HCT116 (cell line): ENCODE data around the gene STK38L. TPM values are rescaled to one million over a fixed set of nuclear protein-coding genes. Genes with fewer than 3 reads are reported as not detected.

Source experiments
- ATAC-seq: fragments of 200-7000 bp; cut with Tn5 transposase; 2 replicates; pipeline ENCODE4 v1.9.1; 2020; ENCODE audit warnings: mild to moderate bottlenecking, moderate library complexity
- BruUV-seq: library from RNA; stranded (reverse); fragments of 400-500 nt; replicated peaks from 2 replicates; lab custom pipeline; 2021; lab: Mats Ljungman, UMichigan
- CTCF ChIA-PET: fragments of 300-600 bp; sonication (Branson Sonifier 250); formaldehyde crosslinking; loops from one replicate; lab custom pipeline; 2021; ENCODE audit warnings: antibody characterized with exemption; lab: Charles Lee
- POLR2A ChIA-PET: fragments of 300-600, 350-600 bp; sonication (Branson Sonifier 250); formaldehyde crosslinking; loops from one replicate; lab custom pipeline; 2021; ENCODE audit warnings: antibody characterized with exemption; lab: Charles Lee
- RAD21 ChIA-PET, 2 experiments: fragments of 300-600 bp; sonication (Branson Sonifier 250); formaldehyde crosslinking; loops; one replicate each; lab custom pipeline; 2023; ENCODE audit warnings: low total read pairs in 2 of 2; ENCODE audit not compliant: uncharacterized antibody in 2 of 2, unreplicated experiment in 2 of 2, low non-redundant PET in 1 of 2; lab: Charles Lee
- DNase-seq: peaks from one replicate; pipeline ENCODE4 v3.0.0-alpha.2; 2010; ENCODE audit warnings: low read depth, low spot score
- H2AFZ ChIP-seq: fragments of 200-600 bp; shearing (Covaris generic), sonication (generic); 2 replicates; pipeline ENCODE4 v1.6.1; 2017; ENCODE audit warnings: low read depth, mixed run types, mixed read lengths, antibody characterized with exemption, low read length; ENCODE audit not compliant: poor library complexity, severe bottlenecking
- H3K27ac ChIP-seq: 2 replicates; pipeline ENCODE4 v1.5.1; 2012; ENCODE audit warnings: low read depth, low read length
- H3K27me3 ChIP-seq: fragments of 200-600 bp; sonication (generic); 2 replicates; pipeline ENCODE4 v1.6.1; 2016; ENCODE audit warnings: mixed run types, low read length, mixed read lengths; ENCODE audit not compliant: insufficient read depth
- H3K36me3 ChIP-seq, 2 experiments: fragments of 200-500 bp in 1 of 2; fragments of 200-600 bp in 1 of 2; sonication (Bioruptor generic) in 1 of 2; sonication (generic) in 1 of 2; 2 replicates each; pipeline versions ENCODE4 v1.5.1 to v1.6.1; 2014 to 2016; ENCODE audit warnings: low read length in 2 of 2, inconsistent platforms in 1 of 2, mixed read lengths in 1 of 2, mixed run types in 1 of 2; ENCODE audit not compliant: insufficient read depth in 2 of 2, control insufficient read depth in 1 of 2
- H3K4me1 ChIP-seq, 2 experiments: fragments of 200-600 bp in 1 of 2; sonication (generic) in 1 of 2; 2 replicates each; pipeline versions ENCODE4 v1.5.1 to v1.6.1; 2012 to 2017; ENCODE audit warnings: low read length in 2 of 2, inconsistent platforms in 1 of 2, mild to moderate bottlenecking in 1 of 2, mixed read lengths in 1 of 2, mixed run types in 1 of 2, moderate library complexity in 1 of 2; ENCODE audit not compliant: insufficient read depth in 2 of 2, control insufficient read depth in 1 of 2
- H3K4me2 ChIP-seq: fragments of 200-600 bp; sonication (generic); 2 replicates; pipeline ENCODE4 v1.6.1; 2017; ENCODE audit warnings: mixed run types, low read length, mixed read lengths
- H3K4me3 ChIP-seq, 2 experiments: fragments of 200-600 bp in 1 of 2; sonication (generic) in 1 of 2; replicated peaks in 1 of 2; 2 replicates each; pipeline ENCODE4 v1.5.1; 2011 to 2016; ENCODE audit warnings: low read length in 2 of 2, control low read depth in 1 of 2, low read depth in 1 of 2, mild to moderate bottlenecking in 1 of 2, mixed read lengths in 1 of 2, mixed run types in 1 of 2
- H3K79me2 ChIP-seq: fragments of 200-600 bp; sonication (generic); 2 replicates; pipeline ENCODE4 v1.6.1; 2017; ENCODE audit warnings: mild to moderate bottlenecking, mixed run types, low read length, moderate library complexity, mixed read lengths; ENCODE audit not compliant: insufficient read depth
- H3K9ac ChIP-seq: fragments of 200-600 bp; sonication (generic); 2 replicates; pipeline ENCODE4 v1.6.1; 2016; ENCODE audit warnings: low read length, mixed read lengths
- H3K9me2 ChIP-seq: fragments of 200-600 bp; sonication (generic), shearing (Covaris generic); 2 replicates; pipeline ENCODE4 v1.6.1; 2017; ENCODE audit warnings: mixed run types, mild to moderate bottlenecking, moderate library complexity; ENCODE audit not compliant: insufficient read depth
- H3K9me3 ChIP-seq, 2 experiments: fragments of 200-500 bp in 1 of 2; fragments of 200-600 bp in 1 of 2; sonication (Bioruptor generic) in 1 of 2; sonication (generic) in 1 of 2; 2 replicates each; pipeline ENCODE4 v1.6.1; 2014 to 2017; ENCODE audit warnings: low read length in 2 of 2, mixed read lengths in 2 of 2, inconsistent platforms in 1 of 2, low read depth in 1 of 2, mild to moderate bottlenecking in 1 of 2, mixed run types in 1 of 2, moderate library complexity in 1 of 2; ENCODE audit not compliant: control insufficient read depth in 1 of 2, insufficient read depth in 1 of 2
- H4K20me1 ChIP-seq: fragments of 200-600 bp; sonication (generic), shearing (Covaris generic); 2 replicates; pipeline ENCODE4 v1.6.1; 2017; ENCODE audit warnings: mixed run types, mild to moderate bottlenecking, moderate library complexity; ENCODE audit not compliant: insufficient read depth
- CBX3 ChIP-seq: IDR thresholded peaks from 2 replicates; pipeline ENCODE4 v1.6.1; 2012; ENCODE audit warnings: low read depth
- CEBPB ChIP-seq: IDR thresholded peaks from 2 replicates; pipeline ENCODE4 v1.6.1; 2012; ENCODE audit warnings: low read depth
- CTCF ChIP-seq, 3 experiments: fragments of 200-600 bp in 1 of 3; sonication (generic) in 1 of 3; IDR thresholded peaks in 2 of 3; conservative IDR thresholded peaks in 1 of 3; 2 replicates each; pipeline ENCODE4 v1.5.1; 2012 to 2017; ENCODE audit warnings: low read depth in 2 of 3, low read length in 2 of 3, antibody characterized with exemption in 1 of 3, borderline replicate concordance in 1 of 3, control low read depth in 1 of 3, mild to moderate bottlenecking in 1 of 3, mixed read lengths in 1 of 3, mixed run types in 1 of 3, moderate library complexity in 1 of 3; ENCODE audit not compliant: insufficient read depth in 1 of 3
- ELF1 ChIP-seq: IDR thresholded peaks from 2 replicates; pipeline ENCODE4 v1.6.1; 2012; ENCODE audit warnings: low read depth, borderline replicate concordance
- EZH2 ChIP-seq: fragments of 200-600 bp; sonication (generic); IDR thresholded peaks from 2 replicates; pipeline ENCODE4 v1.6.1; 2017; ENCODE audit warnings: antibody characterized with exemption, mixed run types
- FOSL1 ChIP-seq: IDR thresholded peaks from 2 replicates; pipeline ENCODE4 v1.6.1; 2012; ENCODE audit warnings: low read depth
- MAX ChIP-seq: IDR thresholded peaks from 2 replicates; pipeline ENCODE4 v1.6.1; 2012
- POLR2AphosphoS5 ChIP-seq: IDR thresholded peaks from 2 replicates; pipeline ENCODE4 v1.6.1; 2011; ENCODE audit warnings: mild to moderate bottlenecking, low read depth, low read length, moderate library complexity
- RAD21 ChIP-seq: IDR thresholded peaks from 2 replicates; pipeline ENCODE4 v1.6.1; 2012; ENCODE audit warnings: low read depth, mild to moderate bottlenecking
- SRF ChIP-seq: IDR thresholded peaks from 2 replicates; pipeline ENCODE4 v1.6.1; 2012; ENCODE audit warnings: low read depth
- TCF7L2 ChIP-seq: IDR thresholded peaks from 2 replicates; pipeline ENCODE4 v1.7.0; 2011; ENCODE audit warnings: borderline replicate concordance, inconsistent platforms; ENCODE audit not compliant: insufficient read depth, insufficient read length; ENCODE audit errors: extremely low read depth
- ZNF274 ChIP-seq: fragments of 200-500 bp; sonication (Bioruptor generic); IDR thresholded peaks from 2 replicates; pipeline ENCODE4 v1.6.1; 2014; ENCODE audit warnings: mild to moderate bottlenecking, low read depth, low read length, inconsistent platforms
- intact Hi-C: fragments of 100-400 bp; cut with micrococcal nuclease; formaldehyde crosslinking; loops from 2 replicates; pipeline ENCODE4 v1.10.0; 2022
- total RNA-seq: library from RNA; stranded (reverse); gene quantifications from one replicate; pipeline ENCODE4 v1.2.1, GENCODE V29; 2021; ENCODE audit not compliant: unreplicated experiment
- TF ChIP-seq, protein P1 (sequence below): IDR thresholded peaks from 2 replicates; pipeline ENCODE4 v1.6.1; 2012; ENCODE audit warnings: low read depth
- TF ChIP-seq, protein P2 (sequence below): IDR thresholded peaks from 2 replicates; pipeline ENCODE4 v1.6.1; 2011; ENCODE audit warnings: mild to moderate bottlenecking, low read length, moderate library complexity; ENCODE audit not compliant: insufficient replicate concordance; ENCODE audit errors: extremely low read depth

Gene STK38L
- total RNA-seq, 1 experiment from 2014 or later: 23.9 TPM

DNA sequence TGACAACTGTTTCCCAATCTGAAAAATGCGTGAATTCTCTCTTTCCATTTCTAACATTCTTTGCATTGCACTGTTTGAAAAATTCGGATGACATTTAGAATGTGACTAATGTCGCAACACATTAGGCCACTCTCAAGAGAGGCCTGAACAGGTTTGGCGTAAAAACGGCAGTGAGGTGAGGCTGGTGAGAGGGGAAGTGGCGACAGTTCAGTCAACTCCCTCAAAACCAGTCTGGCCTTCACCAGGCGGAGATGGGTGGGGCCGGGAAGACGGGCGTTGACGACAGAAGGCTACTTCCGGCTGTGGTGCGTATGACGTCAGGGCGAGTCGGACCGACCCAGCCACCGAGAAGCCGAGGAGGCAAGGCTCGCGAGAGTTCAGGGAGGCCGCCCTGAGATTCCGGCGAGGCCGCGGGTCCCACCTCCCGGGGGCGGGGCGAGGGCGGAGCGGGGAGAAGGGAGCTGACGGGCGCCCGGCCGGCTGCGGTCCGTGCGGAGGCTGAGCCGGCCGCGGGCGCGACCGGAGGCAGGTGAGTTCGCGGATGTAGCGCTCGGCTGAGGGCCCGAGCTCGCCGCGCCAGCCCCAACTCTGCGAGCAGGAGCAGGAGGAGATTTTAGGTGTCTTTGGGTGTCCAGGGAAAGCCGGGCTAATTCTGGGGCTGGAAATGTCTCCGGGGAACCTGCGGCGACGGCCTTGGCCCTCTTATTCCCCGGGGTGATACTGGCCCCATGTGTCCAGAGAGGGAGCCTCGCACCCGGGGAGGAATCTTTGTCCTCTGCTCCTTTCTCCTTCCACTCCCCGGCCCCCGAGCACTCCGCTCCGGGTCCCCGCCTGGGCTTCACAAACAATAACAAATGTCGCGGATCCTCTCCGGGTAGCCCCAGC is at the start of gene STK38L (continued):
- peak in 2 of 3 experiments; percentile 9 to 16; a peak in 1 of 6 replicates for TF ChIP-seq CTCF (IDR thresholded peaks at IDR 0.05 in 2 of 3, conservative IDR thresholded peaks at IDR 0.05 in 1 of 3; ENCODE audit: borderline replicate concordance in 1 of 3, insufficient read depth in 1 of 3, low read depth in 2 of 3, low read length in 2 of 3)
- TF ChIP-seq FOSL1: no peak
- no peak for TF ChIP-seq EZH2
- TF ChIP-seq, all 23 proteins: peak for 12

DNA sequence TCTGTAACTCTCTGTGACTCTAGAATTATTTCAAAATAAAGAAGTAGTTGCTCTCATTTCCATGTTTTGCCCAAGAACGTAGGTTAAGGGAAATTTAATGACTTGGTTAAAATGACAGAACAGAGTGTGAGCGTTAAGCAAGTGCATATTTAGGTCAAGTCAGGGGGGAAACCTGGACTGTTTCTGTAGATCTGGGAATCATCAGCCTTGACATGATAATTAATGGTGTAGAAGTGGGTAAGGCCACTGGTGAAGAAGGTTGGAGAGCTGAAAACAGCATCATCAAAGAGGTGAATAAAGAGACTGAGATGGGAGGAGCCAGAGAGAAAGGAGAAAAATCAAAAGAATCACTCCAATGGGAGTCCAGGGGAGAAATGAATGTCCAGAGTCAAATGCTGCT is 49.4 kb upstream of the STK38L start:
- DNase-seq (no peak), ATAC-seq (no peak)
- H3K36me3 ChIP-seq: no peaks in the 10 kb centered on the region
- H3K9me3 ChIP-seq: no peaks in the 10 kb centered on the region
- BruUV-seq: no TSS peak
- H3K9me2 ChIP-seq: no peaks in the 10 kb centered on the region
- no peak overlapping the region for H3K4me3 ChIP-seq
- intact Hi-C loops: no loop called here
- H3K4me2 ChIP-seq: no peak overlapping the region
- RAD21 ChIA-PET: no interaction called here
- no peak overlapping the region for H3K9ac ChIP-seq
- CTCF ChIA-PET: interaction anchor here (0.8 kb wide), 1 partner anchor 15 kb away, joined by 3 read pairs; no protein-coding TSS in a partner anchor
- no peaks in the 10 kb centered on the region for H3K79me2 ChIP-seq
- no peaks in the 10 kb centered on the region for H4K20me1 ChIP-seq
- H3K27me3 ChIP-seq: no peaks in the 10 kb centered on the region
- POLR2A ChIA-PET: no interaction called here
- H3K4me1 ChIP-seq: no peaks in the 10 kb centered on the region
- H2AFZ ChIP-seq: no peak overlapping the region
- no peak overlapping the region for H3K27ac ChIP-seq
- TF ChIP-seq CBX3 (no peak), MAX (no peak), TCF7L2 (no peak), SRF (no peak), RAD21 (no peak), POLR2AphosphoS5 (no peak), CEBPB (no peak), ELF1 (no peak), ZNF274 (no peak)
- TF ChIP-seq, protein P1, sequence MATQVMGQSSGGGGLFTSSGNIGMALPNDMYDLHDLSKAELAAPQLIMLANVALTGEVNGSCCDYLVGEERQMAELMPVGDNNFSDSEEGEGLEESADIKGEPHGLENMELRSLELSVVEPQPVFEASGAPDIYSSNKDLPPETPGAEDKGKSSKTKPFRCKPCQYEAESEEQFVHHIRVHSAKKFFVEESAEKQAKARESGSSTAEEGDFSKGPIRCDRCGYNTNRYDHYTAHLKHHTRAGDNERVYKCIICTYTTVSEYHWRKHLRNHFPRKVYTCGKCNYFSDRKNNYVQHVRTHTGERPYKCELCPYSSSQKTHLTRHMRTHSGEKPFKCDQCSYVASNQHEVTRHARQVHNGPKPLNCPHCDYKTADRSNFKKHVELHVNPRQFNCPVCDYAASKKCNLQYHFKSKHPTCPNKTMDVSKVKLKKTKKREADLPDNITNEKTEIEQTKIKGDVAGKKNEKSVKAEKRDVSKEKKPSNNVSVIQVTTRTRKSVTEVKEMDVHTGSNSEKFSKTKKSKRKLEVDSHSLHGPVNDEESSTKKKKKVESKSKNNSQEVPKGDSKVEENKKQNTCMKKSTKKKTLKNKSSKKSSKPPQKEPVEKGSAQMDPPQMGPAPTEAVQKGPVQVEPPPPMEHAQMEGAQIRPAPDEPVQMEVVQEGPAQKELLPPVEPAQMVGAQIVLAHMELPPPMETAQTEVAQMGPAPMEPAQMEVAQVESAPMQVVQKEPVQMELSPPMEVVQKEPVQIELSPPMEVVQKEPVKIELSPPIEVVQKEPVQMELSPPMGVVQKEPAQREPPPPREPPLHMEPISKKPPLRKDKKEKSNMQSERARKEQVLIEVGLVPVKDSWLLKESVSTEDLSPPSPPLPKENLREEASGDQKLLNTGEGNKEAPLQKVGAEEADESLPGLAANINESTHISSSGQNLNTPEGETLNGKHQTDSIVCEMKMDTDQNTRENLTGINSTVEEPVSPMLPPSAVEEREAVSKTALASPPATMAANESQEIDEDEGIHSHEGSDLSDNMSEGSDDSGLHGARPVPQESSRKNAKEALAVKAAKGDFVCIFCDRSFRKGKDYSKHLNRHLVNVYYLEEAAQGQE: no peak
- TF ChIP-seq, protein P2, sequence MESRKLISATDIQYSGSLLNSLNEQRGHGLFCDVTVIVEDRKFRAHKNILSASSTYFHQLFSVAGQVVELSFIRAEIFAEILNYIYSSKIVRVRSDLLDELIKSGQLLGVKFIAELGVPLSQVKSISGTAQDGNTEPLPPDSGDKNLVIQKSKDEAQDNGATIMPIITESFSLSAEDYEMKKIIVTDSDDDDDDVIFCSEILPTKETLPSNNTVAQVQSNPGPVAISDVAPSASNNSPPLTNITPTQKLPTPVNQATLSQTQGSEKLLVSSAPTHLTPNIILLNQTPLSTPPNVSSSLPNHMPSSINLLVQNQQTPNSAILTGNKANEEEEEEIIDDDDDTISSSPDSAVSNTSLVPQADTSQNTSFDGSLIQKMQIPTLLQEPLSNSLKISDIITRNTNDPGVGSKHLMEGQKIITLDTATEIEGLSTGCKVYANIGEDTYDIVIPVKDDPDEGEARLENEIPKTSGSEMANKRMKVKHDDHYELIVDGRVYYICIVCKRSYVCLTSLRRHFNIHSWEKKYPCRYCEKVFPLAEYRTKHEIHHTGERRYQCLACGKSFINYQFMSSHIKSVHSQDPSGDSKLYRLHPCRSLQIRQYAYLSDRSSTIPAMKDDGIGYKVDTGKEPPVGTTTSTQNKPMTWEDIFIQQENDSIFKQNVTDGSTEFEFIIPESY: no peak
